Stimulated activated CD4-positive, alpha-beta T cell treated with anti-CD3 and anti-CD28 coated beads, Interleukin-4, amount 100 ng/mL, for 48 hours (primary cell): Measurements from ENCODE around the gene CFAP20DC.
"Not testable (repeated sequence)": the region's sequence is repeated elsewhere in the genome, so short reads cannot be mapped to it uniquely, and the experiment has no call there.

ENCODE experiments used
- DNase-seq, 2 donors: peaks; one replicate each; pipeline ENCODE4 v3.0.0-alpha.2; 2020; ENCODE audit warnings: low read depth in 2 of 2

Gene CFAP20DC

GRCh38 chr3:58696813-58697212 lies 353.0 kb downstream of the CFAP20DC start:
- not testable (repeated sequence) for DNase-seq

DNA sequence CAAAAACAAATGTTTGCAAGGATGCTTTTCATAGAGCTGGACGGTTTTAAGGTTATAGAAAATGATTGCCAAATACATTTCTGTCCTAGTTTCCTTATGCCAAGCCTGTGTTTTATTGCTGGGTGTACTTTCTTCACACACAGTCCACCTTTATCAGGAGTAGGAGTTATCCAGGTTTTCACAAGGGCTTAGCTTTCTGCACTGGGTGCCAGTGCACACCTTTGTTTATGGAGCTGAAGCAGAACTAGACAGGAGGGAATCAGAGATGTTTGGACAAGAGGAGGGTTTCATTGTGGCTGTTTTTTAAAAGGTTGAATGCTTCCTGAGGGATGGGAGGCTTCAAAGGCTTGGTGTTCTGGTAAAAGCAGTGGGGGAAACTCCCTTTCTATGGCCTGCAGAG lies 353.7 kb downstream of the CFAP20DC start:
- no peak for DNase-seq

DNA sequence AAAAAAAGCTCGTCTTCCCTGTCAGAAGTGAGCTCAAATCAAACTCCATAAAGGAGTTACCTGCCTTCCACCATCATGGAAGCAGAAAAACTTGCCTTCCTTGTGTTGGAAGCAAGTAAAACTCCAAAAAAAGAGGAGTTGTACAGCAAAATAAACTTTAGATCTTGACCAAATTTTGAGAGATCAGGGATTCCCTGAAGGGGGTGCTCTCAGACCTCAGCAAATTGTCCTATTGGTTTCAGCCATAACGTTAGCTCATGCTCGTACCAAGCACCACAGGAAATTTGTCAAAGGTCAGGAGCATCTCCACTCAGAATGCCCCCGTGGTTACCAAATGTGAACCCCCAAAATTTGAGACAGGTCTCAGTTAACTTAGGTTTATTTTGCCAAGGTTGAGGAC lies 354.5 kb downstream of the CFAP20DC start:
- not testable (repeated sequence) for DNase-seq

DNA sequence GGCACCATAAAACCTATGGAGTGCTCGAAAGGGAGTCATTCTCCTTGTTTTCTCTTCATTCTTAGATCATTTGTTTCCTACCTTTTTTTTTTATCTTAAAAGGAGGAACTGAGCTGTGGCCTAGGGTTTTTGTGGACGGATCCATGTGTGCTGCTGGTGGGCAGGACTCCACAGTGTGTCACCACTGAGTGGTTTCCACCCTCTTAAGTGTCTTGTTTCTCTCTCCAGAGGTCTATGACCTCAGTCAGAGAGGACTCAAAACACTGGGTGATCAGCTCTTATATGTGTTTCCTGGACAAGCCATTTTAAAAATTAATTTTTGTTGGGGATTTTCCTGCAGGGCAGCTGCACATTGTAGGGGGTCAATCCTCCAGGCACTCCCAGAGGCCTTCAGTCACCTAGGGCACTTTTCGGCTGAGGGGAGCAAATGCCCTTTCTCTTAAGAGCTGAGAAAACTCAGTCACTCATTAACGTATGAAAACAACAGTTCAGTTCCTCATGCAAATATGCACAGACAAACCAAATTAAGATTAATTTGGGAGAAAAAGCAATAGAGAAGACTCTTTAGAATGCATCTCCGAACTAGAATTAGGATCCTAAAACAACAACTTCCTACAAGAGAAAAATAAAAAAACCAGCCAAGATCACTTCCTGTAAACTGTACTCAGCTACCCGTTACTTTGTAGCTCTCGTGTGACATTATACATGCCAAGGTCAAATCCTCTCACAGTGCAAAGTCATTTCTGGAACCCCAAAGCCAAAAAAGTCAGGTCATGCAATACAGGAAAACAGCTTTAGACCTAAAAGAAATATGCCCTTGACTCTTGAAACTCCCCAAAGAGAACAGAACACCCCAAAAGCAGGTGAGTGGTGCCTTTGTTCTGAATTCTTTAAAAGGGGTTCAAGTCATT lies 355.6 kb downstream of the CFAP20DC start:
- no peak for DNase-seq

DNA sequence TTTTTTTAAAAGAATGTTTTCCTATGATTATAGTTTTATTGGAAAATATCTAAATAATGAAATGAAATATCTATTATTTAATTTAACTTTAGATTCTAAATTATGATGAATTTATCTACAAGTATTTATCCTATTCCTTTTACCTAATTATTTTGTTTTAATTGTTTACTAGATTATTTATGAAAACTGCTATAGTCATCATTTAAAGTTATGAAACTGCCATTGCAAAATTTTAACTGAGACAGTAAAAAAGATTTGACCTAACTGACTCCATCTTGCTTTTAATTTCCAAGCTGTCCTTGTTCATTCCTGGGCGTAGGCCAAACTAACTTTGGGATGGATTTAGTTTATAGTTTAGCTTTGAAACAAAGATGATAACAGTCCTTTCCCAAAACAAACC lies 357.3 kb downstream of the CFAP20DC start:
- no peak for DNase-seq
